ENCODE measurements around the gene GTF2B. TPM values are rescaled to one million over a fixed set of nuclear protein-coding genes. Genes with fewer than 3 reads are reported as not detected.

Gene GTF2B
- total and polyA plus RNA-seq, 2 experiments from 2014 or later: 19.8 to 19.9 TPM

DNA sequence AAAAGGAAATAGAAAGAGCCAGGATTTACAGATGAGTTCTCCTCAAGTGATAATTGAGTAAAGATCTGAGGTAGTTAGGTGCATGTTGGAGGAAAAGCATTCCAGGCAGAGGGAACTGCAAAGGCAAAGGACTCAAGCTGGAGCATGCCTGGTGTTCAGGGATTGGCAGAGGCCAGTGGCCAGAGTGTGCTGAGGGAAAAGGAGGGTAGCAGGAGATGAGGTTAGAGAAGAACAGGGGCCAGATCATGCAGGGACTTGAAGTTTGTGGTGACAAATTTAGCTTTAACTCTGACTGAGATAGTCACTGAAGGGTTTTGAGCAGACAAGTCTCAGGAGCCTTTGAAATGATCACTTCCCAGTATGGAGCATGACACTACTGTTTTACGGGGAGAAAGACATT lies 19.0 kb upstream of the GTF2B start:
- Histone ChIP-seq H3K4me1 (ENCODE audit: insufficient read depth) (no peaks in the 10 kb centered on the region), H3K4me3 (no peak overlapping the region), H3K4me2 (no peak overlapping the region), H4K20me1 (replicated peaks; ENCODE audit: insufficient read depth) (no peaks in the 10 kb centered on the region), H3K27ac (ENCODE audit: low read depth) (no peak overlapping the region), H3K9me2 (ENCODE audit: insufficient read depth) (no peaks in the 10 kb centered on the region), H2AFZ (no peak overlapping the region), H3K36me3 (ENCODE audit: insufficient read depth) (no peaks in the 10 kb centered on the region), H3K79me2 (replicated peaks; ENCODE audit: insufficient read depth) (no peaks in the 10 kb centered on the region), H3F3A (replicated peaks; ENCODE audit: low read depth) (no peaks in the 10 kb centered on the region), H3K27me3 (ENCODE audit: insufficient read depth) (no peaks in the 10 kb centered on the region)
- Mint-ChIP-seq H3K4me3 (no peak overlapping the region), H3K4me1 (no peaks in the 10 kb centered on the region), H3K9me3 (no peaks in the 10 kb centered on the region), H3K27me3 (ENCODE audit: insufficient read depth, low read depth, poor library complexity) (no peaks in the 10 kb centered on the region), H3K27ac (no peak overlapping the region), H3K36me3 (ENCODE audit: low read depth) (no peaks in the 10 kb centered on the region)
- no peak for TF ChIP-seq STAT1 (IDR thresholded peaks at IDR 0.05; ENCODE audit: unreplicated experiment)
- TF ChIP-seq, protein P1, sequence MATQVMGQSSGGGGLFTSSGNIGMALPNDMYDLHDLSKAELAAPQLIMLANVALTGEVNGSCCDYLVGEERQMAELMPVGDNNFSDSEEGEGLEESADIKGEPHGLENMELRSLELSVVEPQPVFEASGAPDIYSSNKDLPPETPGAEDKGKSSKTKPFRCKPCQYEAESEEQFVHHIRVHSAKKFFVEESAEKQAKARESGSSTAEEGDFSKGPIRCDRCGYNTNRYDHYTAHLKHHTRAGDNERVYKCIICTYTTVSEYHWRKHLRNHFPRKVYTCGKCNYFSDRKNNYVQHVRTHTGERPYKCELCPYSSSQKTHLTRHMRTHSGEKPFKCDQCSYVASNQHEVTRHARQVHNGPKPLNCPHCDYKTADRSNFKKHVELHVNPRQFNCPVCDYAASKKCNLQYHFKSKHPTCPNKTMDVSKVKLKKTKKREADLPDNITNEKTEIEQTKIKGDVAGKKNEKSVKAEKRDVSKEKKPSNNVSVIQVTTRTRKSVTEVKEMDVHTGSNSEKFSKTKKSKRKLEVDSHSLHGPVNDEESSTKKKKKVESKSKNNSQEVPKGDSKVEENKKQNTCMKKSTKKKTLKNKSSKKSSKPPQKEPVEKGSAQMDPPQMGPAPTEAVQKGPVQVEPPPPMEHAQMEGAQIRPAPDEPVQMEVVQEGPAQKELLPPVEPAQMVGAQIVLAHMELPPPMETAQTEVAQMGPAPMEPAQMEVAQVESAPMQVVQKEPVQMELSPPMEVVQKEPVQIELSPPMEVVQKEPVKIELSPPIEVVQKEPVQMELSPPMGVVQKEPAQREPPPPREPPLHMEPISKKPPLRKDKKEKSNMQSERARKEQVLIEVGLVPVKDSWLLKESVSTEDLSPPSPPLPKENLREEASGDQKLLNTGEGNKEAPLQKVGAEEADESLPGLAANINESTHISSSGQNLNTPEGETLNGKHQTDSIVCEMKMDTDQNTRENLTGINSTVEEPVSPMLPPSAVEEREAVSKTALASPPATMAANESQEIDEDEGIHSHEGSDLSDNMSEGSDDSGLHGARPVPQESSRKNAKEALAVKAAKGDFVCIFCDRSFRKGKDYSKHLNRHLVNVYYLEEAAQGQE (IDR thresholded peaks at IDR 0.05; ENCODE audit: unreplicated experiment): no peak
- no peak for TF ChIP-seq CREB1 (CRISPR knock-in tag; IDR thresholded peaks at IDR 0.05; ENCODE audit: low read depth)
- no peak for TF ChIP-seq ZNF114 (CRISPR knock-in tag; IDR thresholded peaks at IDR 0.05)
- TF ChIP-seq, protein P2, sequence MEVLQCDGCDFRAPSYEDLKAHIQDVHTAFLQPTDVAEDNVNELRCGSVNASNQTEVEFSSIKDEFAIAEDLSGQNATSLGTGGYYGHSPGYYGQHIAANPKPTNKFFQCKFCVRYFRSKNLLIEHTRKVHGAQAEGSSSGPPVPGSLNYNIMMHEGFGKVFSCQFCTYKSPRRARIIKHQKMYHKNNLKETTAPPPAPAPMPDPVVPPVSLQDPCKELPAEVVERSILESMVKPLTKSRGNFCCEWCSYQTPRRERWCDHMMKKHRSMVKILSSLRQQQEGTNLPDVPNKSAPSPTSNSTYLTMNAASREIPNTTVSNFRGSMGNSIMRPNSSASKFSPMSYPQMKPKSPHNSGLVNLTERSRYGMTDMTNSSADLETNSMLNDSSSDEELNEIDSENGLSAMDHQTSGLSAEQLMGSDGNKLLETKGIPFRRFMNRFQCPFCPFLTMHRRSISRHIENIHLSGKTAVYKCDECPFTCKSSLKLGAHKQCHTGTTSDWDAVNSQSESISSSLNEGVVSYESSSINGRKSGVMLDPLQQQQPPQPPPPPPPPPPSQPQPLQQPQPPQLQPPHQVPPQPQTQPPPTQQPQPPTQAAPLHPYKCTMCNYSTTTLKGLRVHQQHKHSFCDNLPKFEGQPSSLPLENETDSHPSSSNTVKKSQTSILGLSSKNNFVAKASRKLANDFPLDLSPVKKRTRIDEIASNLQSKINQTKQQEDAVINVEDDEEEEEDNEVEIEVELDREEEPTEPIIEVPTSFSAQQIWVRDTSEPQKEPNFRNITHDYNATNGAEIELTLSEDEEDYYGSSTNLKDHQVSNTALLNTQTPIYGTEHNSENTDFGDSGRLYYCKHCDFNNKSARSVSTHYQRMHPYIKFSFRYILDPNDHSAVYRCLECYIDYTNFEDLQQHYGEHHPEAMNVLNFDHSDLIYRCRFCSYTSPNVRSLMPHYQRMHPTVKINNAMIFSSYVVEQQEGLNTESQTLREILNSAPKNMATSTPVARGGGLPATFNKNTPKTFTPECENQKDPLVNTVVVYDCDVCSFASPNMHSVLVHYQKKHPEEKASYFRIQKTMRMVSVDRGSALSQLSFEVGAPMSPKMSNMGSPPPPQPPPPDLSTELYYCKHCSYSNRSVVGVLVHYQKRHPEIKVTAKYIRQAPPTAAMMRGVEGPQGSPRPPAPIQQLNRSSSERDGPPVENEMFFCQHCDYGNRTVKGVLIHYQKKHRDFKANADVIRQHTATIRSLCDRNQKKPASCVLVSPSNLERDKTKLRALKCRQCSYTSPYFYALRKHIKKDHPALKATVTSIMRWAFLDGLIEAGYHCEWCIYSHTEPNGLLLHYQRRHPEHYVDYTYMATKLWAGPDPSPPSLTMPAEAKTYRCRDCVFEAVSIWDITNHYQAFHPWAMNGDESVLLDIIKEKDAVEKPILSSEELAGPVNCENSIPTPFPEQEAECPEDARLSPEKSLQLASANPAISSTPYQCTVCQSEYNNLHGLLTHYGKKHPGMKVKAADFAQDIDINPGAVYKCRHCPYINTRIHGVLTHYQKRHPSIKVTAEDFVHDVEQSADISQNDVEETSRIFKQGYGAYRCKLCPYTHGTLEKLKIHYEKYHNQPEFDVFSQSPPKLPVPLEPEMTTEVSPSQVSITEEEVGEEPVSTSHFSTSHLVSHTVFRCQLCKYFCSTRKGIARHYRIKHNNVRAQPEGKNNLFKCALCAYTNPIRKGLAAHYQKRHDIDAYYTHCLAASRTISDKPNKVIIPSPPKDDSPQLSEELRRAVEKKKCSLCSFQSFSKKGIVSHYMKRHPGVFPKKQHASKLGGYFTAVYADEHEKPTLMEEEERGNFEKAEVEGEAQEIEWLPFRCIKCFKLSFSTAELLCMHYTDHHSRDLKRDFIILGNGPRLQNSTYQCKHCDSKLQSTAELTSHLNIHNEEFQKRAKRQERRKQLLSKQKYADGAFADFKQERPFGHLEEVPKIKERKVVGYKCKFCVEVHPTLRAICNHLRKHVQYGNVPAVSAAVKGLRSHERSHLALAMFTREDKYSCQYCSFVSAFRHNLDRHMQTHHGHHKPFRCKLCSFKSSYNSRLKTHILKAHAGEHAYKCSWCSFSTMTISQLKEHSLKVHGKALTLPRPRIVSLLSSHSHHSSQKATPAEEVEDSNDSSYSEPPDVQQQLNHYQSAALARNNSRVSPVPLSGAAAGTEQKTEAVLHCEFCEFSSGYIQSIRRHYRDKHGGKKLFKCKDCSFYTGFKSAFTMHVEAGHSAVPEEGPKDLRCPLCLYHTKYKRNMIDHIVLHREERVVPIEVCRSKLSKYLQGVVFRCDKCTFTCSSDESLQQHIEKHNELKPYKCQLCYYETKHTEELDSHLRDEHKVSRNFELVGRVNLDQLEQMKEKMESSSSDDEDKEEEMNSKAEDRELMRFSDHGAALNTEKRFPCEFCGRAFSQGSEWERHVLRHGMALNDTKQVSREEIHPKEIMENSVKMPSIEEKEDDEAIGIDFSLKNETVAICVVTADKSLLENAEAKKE (CRISPR knock-in tag; IDR thresholded peaks at IDR 0.05): no peak
- no peak for TF ChIP-seq POLR2AphosphoS5 (IDR thresholded peaks at IDR 0.05; ENCODE audit: low read depth)
- TF ChIP-seq, protein P3, sequence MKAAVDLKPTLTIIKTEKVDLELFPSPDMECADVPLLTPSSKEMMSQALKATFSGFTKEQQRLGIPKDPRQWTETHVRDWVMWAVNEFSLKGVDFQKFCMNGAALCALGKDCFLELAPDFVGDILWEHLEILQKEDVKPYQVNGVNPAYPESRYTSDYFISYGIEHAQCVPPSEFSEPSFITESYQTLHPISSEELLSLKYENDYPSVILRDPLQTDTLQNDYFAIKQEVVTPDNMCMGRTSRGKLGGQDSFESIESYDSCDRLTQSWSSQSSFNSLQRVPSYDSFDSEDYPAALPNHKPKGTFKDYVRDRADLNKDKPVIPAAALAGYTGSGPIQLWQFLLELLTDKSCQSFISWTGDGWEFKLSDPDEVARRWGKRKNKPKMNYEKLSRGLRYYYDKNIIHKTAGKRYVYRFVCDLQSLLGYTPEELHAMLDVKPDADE (IDR thresholded peaks at IDR 0.05): no peak
- TF ChIP-seq NANOG (IDR thresholded peaks at IDR 0.05; ENCODE audit: borderline replicate concordance): no peak
- TF ChIP-seq EZH2 (IDR thresholded peaks at IDR 0.05; ENCODE audit: low read depth, unreplicated experiment): no peak
- no peak for TF ChIP-seq JUNB (IDR thresholded peaks at IDR 0.05; ENCODE audit: unreplicated experiment)
- no peak for DNase-seq (ENCODE audit: low spot score)
- no peak for ATAC-seq
